Measurements from ENCODE around the gene ACTL8. TPM values are rescaled to one million over a fixed set of nuclear protein-coding genes. Genes with fewer than 3 reads are reported as not detected.

ACTL8 gene
- total and polyA plus RNA-seq, 8 donors = not detected

DNA sequence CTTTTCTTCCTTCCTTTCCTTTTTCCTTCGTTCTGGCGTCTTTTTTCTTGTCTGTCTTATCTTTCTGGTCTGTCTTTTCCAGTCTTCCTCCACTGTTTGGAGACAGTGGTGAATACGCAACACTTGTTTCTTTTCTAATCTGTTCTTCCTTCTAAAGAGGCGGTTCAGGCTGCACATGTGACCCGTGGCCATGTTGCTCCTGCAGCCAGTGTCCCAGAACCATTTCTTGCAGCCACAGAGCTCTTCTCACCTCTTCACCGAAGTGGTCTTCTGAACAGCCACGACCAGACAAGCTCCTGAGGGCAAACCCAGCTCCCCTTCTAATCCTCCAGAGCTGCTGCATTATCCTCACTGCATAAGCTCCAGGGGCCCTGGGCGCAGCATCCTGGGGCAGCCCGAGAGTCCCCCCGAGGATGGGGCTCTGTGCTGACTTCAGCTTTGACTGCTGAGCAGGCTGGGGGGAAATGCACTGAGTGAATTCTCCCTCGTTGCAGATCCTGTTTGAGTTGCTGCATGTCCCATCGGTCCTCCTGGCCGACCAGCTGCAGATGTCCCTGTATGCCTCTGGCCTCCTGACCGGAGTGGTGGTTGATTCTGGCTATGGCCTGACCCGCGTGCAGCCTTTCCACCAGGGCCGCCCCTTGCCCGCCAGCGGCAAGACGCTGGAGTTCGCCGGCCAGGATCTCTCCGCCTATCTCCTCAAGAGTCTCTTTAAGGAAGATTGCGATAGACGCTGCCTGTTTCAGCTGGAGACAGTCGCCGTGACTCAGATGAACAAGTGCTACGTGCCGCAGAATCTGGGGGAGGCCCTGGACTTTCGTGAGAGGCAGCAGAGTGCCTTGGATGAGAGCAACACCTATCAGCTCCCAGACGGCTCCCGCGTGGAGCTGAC lies 70.4 kb downstream of the ACTL8 start:
- no peak for FAIRE-seq
- WGBS, 2 donors = 46 to 51% methylated on average over 33 of the region's 33 CpGs
- intact Hi-C loops (cut with DNase I) = no loop called here
- H3K27ac ChIP-seq = no peak overlapping the region
- DNase-seq = no peak
- H3K27me3 ChIP-seq = no peaks in the 10 kb centered on the region
- no peak for ATAC-seq
- TF ChIP-seq, protein P1, sequence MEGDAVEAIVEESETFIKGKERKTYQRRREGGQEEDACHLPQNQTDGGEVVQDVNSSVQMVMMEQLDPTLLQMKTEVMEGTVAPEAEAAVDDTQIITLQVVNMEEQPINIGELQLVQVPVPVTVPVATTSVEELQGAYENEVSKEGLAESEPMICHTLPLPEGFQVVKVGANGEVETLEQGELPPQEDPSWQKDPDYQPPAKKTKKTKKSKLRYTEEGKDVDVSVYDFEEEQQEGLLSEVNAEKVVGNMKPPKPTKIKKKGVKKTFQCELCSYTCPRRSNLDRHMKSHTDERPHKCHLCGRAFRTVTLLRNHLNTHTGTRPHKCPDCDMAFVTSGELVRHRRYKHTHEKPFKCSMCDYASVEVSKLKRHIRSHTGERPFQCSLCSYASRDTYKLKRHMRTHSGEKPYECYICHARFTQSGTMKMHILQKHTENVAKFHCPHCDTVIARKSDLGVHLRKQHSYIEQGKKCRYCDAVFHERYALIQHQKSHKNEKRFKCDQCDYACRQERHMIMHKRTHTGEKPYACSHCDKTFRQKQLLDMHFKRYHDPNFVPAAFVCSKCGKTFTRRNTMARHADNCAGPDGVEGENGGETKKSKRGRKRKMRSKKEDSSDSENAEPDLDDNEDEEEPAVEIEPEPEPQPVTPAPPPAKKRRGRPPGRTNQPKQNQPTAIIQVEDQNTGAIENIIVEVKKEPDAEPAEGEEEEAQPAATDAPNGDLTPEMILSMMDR (IDR thresholded peaks at IDR 0.05) = no peak
- no peaks in the 10 kb centered on the region for H3K4me1 ChIP-seq
- H3K36me3 ChIP-seq = no peaks in the 10 kb centered on the region
- H3K9me3 ChIP-seq = no peaks in the 10 kb centered on the region
- no peak overlapping the region for H3K4me3 ChIP-seq

DNA sequence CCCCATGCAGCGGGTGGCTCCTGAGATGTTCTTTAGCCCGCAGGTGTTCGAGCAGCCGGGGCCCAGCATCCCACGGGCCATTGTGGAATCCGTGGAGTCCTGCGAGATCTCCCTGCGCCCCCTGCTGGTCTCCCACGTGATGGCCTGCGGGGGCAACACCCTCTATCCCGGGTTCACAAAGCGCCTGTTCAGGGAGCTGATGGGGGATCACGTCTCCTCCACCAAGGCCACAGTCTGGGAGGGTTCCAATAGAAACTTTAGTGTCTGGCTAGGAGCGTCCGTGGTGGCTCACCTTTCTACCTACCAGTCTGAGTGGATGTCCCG lies 71.0 kb downstream of the ACTL8 start:
- no peaks in the 10 kb centered on the region for H3K9me3 ChIP-seq
- FAIRE-seq (no peak), ATAC-seq (peak in 3 of 4 donors; percentile 64 to 69 (median 68))

DNA sequence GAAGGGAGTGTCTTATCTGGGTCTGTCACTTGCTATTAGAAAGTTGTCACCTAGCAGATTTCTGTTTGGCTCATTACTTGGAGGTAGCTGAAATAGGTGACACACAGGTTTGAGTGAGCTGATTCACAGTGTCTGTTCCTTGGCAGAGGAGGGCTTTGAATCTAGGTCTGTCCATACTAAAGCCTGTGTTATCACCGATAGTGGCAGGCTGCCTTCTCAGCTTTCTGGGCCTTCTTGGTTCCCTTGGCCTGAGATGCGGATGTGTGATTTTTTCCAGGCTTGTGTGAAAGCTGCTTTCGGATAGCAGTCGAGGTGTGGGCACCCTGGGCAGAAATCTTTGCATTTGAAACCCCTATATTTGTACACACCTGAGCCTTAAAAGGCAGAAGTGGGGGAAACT lies 73.9 kb downstream of the ACTL8 start:
- no peak overlapping the region for H3K27ac ChIP-seq
- no peak overlapping the region for H3K4me3 ChIP-seq
- DNase-seq = no peak
- TF ChIP-seq, protein P1 (IDR thresholded peaks at IDR 0.05) = no peak
- FAIRE-seq = no peak
- WGBS, 2 donors = 62 to 63% methylated on average over 4 of the region's 4 CpGs
- H3K4me1 ChIP-seq = no peaks in the 10 kb centered on the region
- no peak for ATAC-seq
- intact Hi-C loops (cut with DNase I) = no loop called here
- H3K9me3 ChIP-seq = no peaks in the 10 kb centered on the region
- H3K27me3 ChIP-seq = no peaks in the 10 kb centered on the region
- no peaks in the 10 kb centered on the region for H3K36me3 ChIP-seq

More for the DNA sequence above, 71.0 kb downstream of the ACTL8 start:
- peak; percentile 19 to 87 (median 53) for DNase-seq
- intact Hi-C loops (cut with DNase I) = no loop called here
- WGBS, 2 donors = 15 to 16% methylated on average over 16 of the region's 16 CpGs
- no peaks in the 10 kb centered on the region for H3K4me1 ChIP-seq
- TF ChIP-seq, protein P1 (IDR thresholded peaks at IDR 0.05) = peak; percentile 52 to 61 (median 56)
- H3K4me3 ChIP-seq = no peak overlapping the region
- H3K27me3 ChIP-seq = no peaks in the 10 kb centered on the region
- H3K36me3 ChIP-seq = no peaks in the 10 kb centered on the region
- H3K27ac ChIP-seq = no peak overlapping the region

DNA sequence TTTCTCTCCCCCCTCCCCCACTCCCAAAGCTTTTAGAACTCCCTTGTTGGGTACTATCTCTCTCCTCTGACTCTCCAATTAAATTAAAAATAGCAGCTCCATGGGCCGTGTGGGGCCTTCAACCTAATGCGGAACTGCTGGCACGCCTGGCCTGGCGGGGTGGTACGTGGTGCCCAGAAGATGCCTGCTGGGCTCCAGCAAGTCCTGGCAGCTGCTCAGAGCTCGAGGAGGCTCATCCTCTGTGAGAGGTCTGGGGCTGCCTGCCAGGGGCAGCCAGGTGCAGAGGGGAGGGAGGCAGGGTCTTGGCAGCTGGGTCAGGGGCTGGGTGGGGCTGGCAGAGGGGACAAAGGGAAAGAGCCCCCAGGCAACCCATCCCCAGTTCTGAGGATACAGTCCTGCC lies 74.4 kb downstream of the ACTL8 start:
- Histone ChIP-seq H3K9me3 (no peaks in the 10 kb centered on the region), H3K4me3 (no peak overlapping the region), H3K27me3 (no peaks in the 10 kb centered on the region), H3K27ac (no peak overlapping the region), H3K4me1 (no peaks in the 10 kb centered on the region), H3K36me3 (no peaks in the 10 kb centered on the region)
- TF ChIP-seq, protein P1 (IDR thresholded peaks at IDR 0.05) = no peak
- no peak for DNase-seq
- intact Hi-C loops (cut with DNase I) = no loop called here
- no peak for FAIRE-seq
- WGBS, 2 donors = 63 to 71% methylated on average over 6 of the region's 6 CpGs
- no peak for ATAC-seq

DNA sequence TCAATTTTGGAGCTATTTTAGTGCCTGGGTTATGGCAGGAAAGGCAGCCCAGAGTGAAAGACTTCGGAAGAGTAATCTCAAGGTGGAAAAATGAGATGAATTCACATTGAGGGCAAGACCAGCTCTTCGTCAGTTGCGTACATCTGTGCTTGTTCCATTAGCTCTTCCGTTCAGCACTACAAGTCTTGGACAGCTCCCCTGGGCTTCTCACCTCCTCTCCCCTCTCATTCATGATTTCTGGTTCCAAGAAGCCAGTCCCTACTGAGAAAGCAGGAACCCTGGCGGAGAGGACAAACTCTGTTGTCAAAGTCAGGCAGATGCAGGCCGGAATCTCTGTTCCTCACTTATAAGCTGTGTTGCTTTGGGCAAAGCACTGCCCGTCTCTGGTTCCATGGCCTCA lies 76.5 kb downstream of the ACTL8 start:
- TF ChIP-seq, protein P1 (IDR thresholded peaks at IDR 0.05) = no peak
- H3K27ac ChIP-seq = no peak overlapping the region
- no peak for DNase-seq
- H3K4me1 ChIP-seq = no peaks in the 10 kb centered on the region
- H3K9me3 ChIP-seq = no peaks in the 10 kb centered on the region
- H3K27me3 ChIP-seq = no peaks in the 10 kb centered on the region
- FAIRE-seq = no peak
- no peaks in the 10 kb centered on the region for H3K36me3 ChIP-seq
- intact Hi-C loops (cut with DNase I) = loop anchor here in 1 of 3 donors (10.0 kb wide), 1 partner anchor 337 kb away; no protein-coding TSS in a partner anchor
- no peak overlapping the region for H3K4me3 ChIP-seq
- ATAC-seq = peak in 1 of 4 donors; percentile 46
- WGBS, 2 donors = 50 to 53% methylated on average over 7 of the region's 7 CpGs
